HG02885 (cell line): ENCODE measurements around the gene NSMCE4A.
"Not testable (repeated sequence)": the region's sequence is repeated elsewhere in the genome, so short reads cannot be mapped to it uniquely, and the experiment has no call there.

ENCODE experiments used
- ATAC-seq: cut with Tn5 transposase; IDR thresholded peaks from one replicate; pipeline ENCODE4 v1.9.1; 2021; ENCODE audit warnings: mild to moderate bottlenecking; ENCODE audit not compliant: unreplicated experiment, poor library complexity

Gene NSMCE4A

DNA sequence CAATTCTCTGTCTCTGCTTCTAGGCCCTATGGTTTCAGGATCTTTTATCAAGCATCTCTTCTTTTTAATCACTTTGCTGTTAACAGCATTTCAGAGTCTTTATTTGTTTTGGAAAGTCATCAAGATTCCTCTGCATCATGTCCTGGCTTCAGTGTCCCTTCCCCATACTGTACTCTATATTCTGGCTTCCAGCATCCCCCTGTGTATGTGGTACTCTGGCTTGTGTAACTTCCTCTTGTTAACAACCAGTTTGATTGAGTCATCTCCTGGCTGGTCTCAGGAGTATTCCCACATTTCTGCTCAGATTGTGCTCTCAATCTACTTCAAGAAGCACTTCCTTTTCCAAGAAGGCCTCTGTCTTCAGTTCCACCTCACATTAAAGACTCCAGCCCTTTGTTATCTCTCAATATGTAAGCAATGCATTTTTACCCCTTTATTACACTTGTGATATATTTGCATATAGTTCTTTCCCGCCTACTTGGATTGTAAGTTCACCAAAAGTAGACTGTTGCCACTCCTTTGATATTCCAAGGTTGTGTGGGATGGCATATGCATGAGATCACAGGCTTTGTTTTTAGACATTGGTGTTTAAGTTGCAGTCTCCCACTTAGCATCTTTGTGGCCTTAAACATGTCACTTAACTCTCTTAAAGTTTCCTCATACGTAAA is 32.1 kb downstream of the NSMCE4A start:
- no peak for ATAC-seq

DNA sequence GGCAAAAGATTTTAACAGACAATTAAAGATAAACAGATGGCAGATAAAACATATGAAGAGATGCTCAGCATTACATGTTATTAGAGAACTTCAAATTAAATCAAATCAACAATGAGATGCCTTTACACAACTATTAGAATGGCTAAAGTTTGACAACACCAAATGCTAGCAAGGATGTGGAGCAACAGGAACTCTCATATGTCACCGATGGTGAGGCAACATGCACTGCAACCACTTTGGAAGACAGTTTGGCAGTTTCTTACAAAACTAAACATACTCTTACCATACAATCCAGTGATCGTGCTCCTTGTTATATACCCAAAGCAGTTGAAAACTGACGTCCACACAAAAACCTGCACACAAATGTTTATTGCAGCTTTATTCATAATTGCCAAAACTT is 33.5 kb downstream of the NSMCE4A start:
- ATAC-seq: no peak

DNA sequence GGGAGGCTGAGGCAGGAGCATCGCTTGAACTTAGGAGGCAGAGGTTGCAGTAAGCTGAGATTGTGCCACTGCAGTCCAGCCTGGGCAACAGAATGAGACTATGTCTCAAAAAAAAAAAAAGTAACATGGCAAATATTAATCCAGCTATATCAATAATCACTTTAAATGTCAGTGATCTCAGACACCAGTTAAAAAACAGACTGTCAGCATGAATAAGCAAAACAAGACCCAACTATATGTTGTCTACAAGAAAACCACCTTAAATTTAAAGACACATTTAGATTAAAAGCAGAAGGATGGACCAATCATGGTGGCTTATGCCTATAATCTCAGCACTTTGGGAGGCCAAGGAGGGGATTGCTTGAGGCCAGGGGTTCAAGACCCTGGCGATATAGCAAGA is 38.7 kb downstream of the NSMCE4A start:
- ATAC-seq: no peak

DNA sequence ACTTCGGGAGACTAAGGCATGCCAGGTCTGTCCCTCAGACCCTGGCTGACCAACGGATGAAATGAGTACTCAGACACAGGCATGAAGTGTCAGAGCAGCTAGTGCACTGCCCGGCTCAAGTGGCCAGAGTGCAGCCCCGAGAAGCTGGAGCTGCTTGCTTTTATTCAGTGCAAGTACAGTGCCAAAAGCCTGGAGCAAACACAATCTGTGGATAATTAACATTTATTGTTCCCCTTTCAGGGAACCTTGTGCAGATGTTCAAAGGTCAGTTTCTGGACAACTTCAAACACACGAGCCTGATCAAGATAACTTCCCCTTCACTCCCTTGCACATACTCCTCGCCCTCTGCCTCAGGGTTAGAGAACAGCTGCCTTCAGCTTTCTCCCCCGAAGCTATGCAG is 39.3 kb downstream of the NSMCE4A start:
- ATAC-seq: no peak

DNA sequence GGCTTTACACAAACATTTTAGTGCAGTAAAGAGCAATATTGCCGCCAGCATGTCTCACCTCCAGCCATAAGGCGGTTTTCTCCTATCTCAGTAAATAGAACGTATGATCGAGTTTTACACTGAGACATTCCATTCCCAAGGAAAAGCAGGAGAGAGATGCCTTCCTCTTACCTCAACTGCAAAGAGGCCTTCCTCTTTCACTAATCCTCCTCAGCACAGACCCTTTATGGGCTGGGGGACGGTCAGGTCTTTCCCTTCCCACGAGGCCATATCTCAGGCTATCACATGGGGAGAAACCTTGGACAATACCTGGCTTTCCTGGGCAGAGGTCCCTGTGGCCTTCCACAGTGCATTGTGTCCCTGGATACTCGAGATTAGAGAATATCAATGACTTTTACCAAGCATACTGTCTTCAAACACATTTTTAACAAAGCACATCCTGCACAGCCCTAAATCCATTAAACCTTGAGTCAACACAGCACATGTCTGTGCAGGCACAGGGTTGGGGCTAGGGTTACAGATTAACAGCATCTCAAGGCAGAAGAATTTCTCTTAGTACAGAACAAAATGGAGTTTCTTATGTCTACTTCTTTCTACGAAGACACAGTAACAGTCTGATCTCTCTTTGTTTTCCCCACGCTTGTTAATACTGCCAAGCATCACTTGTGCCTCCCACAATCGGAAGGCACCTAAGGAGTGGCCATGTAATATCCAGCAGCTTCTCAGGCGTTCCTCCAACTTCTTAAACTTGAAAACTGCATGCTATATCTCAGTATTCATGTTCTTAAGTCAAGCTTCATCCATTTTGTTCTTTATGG is 44.5 kb downstream of the NSMCE4A start:
- ATAC-seq: not testable (repeated sequence)

DNA sequence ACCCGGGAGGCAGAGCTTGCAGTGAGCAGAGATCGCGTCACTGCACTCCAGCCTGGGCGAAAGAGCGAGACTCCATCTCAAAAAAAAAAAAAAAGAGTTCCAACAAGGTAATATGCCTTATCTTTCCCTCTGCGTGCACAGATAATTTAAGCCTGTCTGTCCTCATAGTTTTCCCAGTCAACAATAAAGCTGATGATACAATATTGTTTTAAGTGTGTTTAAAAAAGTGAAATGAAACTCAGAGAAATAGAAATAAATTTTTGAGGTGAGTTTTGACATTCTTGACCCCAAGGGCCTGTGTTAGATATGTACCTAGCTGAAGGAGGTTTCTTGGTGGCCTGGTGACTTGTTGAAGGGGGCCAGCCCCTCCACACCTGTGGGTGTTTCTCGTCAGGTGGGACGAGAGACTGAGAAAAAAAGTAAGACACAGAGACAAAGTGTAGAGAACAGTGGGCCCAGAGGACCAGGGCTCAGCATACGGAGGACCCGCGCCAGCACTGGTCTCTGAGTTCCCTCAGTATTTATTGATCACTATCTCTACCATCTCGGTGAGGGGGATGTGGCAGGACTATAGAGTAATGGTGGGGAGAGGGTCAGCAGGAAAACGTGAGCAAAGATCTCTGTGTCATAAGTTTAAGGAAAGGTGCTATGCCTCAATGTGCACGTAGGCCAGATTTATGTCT is 45.3 kb downstream of the NSMCE4A start:
- not testable (repeated sequence) for ATAC-seq

DNA sequence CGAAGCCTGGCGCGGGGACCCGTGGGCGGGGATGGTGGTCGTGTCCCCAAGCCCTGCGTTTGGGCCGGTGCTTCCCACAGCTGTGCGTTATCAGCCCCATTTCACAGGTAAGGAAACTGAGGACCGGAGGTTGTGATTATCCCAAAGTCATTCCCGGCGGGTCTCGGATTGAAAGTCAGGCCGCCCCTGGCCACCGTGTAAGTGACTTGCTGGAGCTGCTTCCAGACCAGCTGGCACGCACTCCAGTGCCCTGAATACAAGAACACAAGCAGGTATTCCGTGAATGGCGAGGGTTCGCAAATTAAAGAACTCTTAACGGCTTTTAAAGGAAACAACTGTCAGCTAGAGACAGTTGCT is 46.5 kb downstream of the NSMCE4A start:
- peak; percentile 9 for ATAC-seq

DNA sequence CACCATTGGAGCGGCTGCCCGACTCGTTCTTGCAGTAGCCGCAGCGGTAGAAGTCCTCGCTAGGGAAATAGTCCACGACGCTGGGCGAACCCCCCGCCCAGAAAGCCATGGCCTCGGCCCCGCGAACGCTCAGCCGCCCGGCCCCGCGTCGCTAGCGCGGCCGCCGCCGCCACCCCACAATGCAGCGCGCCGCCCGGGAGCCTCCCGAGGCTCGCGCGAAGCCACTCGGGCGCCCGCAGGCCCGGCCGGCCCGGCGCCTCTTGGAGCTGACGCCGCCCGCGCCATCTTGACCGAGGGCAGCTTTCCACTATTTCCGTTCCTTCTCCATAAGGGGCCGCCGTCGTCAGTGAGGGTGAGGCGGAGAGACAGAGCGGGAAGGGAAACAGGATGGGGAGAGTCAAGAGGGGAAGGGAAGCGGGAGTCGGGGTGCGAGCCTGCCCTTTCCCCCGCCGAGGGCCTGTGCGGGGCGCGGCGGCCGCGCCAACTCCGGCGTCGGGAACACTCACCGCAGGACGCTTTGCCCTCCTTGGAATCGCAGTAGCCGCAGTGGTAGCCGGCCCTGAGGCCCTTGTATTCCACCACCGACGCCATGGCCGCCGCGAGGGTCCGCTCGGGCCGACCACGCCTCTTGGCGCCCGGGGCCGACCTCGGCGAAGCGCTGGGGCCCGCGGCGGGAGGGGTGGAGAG is 47.0 kb downstream of the NSMCE4A start, which contains the start of gene ATE1:
ATE1 (minus strand) TSS at position 191 of the 687 bp plus-strand sequence; CDS start at position 109, 82 bp downstream.
- peak; percentile 88 for ATAC-seq

DNA sequence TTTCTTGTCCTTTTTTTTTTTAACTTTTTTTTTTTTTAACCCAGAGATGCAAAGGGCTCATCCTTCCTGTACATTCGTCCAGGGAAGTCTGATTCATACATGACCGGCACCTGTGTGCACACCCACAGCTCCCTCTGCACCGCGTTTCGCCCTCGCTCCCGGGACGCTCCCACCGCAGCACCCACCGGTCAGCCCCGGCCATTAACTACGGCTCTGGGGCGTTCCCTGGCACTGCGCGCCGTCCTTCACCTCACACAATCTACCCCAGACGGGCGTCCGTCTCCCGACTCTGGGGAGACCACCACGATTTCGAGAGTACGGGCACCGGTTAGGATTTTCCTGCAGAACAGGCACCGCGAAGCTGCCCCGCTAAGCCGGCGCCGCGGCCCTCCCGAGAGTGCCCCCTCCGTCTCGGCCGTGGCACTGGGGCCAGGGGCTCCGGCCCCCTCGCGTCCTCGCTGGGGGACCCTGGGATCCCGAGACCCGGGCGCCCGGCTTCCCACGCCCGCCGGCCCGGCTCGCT is 47.6 kb downstream of the NSMCE4A start:
- ATAC-seq: peak; percentile 45

DNA sequence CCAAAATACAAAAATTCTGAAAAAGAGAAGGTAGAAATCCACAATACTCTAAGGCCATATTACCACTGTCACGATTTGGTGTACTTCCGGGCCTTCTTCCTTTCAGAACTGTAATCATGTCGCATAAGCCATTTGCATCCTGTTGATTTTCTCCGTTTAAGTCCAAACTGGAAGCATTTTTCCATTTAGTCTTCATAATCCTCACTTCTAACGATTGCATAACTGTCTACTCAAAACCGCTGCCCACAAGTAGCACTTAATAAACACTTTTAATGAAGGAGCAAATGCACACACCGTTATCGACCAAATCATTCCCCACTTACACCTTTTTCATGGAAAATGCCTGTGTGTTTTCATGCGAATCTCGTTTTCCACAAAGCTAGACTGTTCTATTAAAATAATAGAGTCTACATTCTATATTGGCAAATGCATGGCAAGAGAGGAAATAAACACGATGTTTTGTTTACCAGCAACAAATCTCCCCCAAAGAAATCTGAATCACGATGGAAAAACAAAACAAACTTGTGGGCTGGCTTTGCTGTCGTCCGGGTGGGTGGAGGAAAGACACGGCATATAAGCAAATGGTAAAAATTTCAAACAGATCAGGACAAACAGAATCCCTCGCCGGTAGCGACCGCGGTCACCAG is 48.2 kb downstream of the NSMCE4A start:
- peak; percentile 10 for ATAC-seq

DNA sequence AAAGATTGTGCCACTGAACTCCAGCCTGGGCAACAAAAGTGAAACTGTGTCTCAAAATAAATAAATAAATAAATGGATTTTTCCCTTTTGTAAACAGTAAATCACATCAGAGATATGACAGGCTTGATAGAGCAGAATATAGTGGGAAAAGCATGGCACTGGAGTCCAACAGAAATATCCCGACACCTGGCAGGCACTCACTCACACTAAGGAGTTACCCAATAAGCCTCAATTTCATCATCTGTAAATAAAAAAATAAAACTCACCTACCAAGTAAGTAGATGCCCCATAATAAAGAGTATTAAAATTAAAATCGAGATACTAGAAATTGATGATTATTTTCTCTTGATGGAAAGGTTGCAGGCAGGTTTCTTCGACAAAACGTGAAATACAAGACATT is 48.9 kb downstream of the NSMCE4A start:
- no peak for ATAC-seq

DNA sequence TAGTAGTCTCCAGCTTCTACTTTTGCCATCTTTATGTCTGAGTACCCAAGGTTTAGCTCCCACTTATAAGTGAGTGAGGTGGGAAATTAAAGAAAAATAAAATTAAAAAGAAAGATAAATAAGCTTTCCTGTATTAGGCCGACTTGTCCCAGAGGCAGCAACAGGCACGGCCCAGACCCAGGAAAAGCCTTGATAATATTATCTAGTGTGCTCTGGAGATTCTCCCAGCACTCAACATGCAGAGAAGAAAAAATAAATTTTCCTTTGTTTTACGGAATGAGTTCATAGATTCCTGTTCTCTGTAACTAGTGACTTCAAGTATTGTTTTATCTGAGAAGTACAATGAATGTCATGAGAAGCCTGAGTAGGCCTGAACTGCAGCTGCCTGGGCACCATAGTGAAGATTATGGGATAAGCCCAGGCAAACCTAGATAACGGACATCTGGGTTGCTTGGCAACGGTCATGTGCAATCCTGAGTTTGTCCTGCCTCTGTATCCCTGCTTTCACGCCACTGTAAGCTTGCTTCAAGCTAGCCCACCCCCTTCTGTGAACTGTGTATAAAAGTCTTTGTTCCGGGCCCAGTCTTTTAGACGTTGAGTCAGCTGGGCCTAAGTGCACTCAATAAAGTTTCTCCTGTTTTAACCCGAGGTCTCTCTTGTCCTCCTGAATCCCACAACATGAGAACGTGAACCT is 53.6 kb downstream of the NSMCE4A start:
- ATAC-seq: no peak

DNA sequence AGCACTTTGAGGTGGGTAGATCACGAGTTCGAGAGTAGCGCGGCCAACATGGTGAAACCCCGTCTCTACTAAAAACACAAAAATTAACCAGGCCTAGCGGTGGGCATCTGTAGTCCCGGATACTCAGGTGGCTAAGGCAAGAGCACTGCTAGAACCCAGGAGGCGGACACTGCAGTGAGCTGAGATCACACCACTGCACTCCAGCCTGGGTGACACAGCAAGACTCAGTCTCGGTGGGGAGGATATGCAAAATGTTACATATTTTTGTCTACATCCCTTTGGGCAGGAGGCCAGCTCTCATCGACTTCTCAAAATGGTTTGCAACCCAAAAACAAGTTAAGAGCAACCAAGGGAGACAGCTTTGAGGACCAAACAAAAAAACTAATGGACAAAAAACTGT is 55.4 kb downstream of the NSMCE4A start:
- no peak for ATAC-seq

DNA sequence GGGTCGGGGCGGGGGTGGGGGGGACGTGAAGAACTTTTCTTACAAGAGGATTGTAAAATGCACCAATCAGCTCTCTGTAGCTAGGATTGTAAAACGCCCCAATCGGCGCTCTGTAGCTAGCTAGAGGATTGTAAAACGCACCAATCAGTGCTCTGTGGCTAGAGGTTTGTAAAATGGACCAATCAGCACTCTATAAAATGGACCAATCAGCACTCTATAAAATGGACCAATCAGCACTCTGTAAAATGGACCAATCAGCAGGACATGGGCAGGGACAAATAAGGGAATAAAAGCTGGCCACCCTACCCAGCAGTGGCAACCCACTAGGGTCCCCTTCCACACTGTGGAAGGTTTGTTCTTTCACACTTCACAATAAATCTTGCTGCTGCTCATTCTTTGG is 56.2 kb downstream of the NSMCE4A start:
- not testable (repeated sequence) for ATAC-seq

DNA sequence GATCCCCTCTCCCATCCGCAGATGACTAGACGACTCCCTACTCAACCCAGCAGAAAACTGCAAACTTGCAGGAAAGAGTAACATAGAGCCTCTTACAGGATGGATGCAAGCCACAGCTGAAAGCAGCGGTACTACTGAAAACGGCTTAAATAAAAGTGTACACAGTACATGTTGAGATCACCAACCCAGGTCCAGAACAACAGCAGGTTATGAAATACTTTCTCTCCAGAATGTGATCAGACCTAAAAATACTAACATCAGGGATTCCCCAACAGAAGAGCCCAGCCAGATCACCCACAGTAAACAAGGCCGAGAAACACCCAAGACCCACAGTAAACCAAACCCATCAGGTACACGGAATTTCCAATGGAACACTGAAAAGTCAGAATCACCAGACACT is 60.4 kb downstream of the NSMCE4A start:
- ATAC-seq: no peak

DNA sequence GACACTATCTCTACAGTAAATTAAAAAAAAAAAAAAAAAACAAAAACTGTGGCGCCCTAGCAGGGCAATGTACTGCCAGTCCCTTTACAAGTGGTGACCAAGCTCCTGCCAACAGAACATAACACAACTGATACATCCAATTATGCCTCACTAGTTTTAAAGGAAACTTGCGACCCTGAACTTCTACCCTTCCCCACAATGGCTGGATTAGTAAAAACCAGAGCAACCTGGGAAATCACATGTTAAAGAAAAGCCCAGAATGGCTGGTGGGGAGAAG is 63.7 kb downstream of the NSMCE4A start:
- no peak for ATAC-seq

DNA sequence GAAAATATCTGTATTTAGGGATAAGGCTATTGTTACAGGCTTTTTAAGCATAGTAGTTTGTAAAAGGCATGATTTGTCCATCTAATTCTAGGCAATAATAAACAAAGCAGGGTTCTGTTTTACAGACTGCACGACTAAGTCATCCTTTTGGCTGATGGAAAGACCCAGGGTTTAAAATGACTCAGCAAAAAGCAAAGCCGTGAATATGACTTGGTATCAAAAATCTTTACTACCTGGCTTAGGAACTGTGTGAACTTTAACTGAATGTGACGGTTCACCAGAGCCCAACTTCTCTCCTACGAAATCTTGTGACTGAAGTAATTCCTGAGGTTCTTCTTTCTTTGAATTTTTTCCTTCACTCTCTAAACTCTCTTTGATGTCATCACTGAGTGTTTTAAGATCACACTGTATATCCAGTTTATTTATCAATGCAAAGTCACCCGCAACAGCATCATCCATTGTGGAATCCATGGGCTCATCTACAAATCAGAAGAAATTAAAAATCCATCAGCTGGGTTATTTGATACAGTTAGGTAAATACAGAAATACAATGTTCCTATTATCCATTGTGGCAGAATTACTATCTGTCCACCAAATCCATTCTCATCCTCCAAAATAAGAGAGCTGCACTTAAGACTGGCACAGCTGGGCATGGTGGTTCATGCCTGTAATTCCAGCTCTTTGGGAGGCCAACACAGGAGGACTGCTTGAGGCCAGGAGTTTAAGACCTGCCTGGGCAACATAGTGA is 64.2 kb downstream of the NSMCE4A start:
- peak; percentile 39 for ATAC-seq
